Measurements from ENCODE around the gene FZD10. TPM values are rescaled to one million over a fixed set of nuclear protein-coding genes. Genes with fewer than 3 reads are reported as not detected.

Gene FZD10
- total and polyA plus RNA-seq, 2 of the 13 experiments (the other 11 are each of a cell fraction or from before 2014, with no cell fraction given): not detected

- no peak overlapping the region for H2AFZ ChIP-seq (ENCODE audit: low read length)
- no peak for FAIRE-seq
- no peaks in the 10 kb centered on the region for H3K36me3 ChIP-seq (replicated peaks in 1 of 2; ENCODE audit: control insufficient read depth in 1 of 2, insufficient read depth in 2 of 2, low read length in 2 of 2)
- ATAC-seq: no peak
- no peaks in the 10 kb centered on the region for H3K79me2 ChIP-seq (ENCODE audit: insufficient read depth, low read length)
- DNase-seq (ENCODE audit: low spot score): no peak
- no peak overlapping the region for H3K9ac ChIP-seq (ENCODE audit: insufficient read depth, low read depth, low read length)
- ChIA-PET CTCF (ENCODE audit: low intra/inter-chr PET ratio, low total read pairs) (no interaction called here), POLR2A (no interaction called here)
- H4K20me1 ChIP-seq (ENCODE audit: insufficient read depth, low read length): no peaks in the 10 kb centered on the region
- WGBS (ENCODE audit: low lambda C conversion rate): 28% methylated on average over 9 of the region's 9 CpGs
- no peaks in the 10 kb centered on the region for H3K4me1 ChIP-seq (ENCODE audit: insufficient read depth, low read length)
- intact Hi-C loops (cut with micrococcal nuclease; ENCODE audit: unreplicated experiment) (no loop called here), in situ Hi-C loops (cut with HindIII; ENCODE audit: extremely low pct_ligation_motif_present, low pct_unique_long_range_greater_than_20kb) (no loop called here)
- no peak overlapping the region for H3K4me3 ChIP-seq (replicated peaks in 1 of 3; ENCODE audit: insufficient read depth in 1 of 3, low read depth in 2 of 3, low read length in 3 of 3)
- no TSS peak for BruUV-seq (replicated peaks)
- no peaks in the 10 kb centered on the region for H3K9me3 ChIP-seq (ENCODE audit: low read length)
- H3K27me3 ChIP-seq (ENCODE audit: control insufficient read depth in 1 of 2, insufficient read depth in 2 of 2, low read length in 2 of 2): peaks cover 0 to 23% of the 10 kb centered on the region in 2 experiments; a peak in 2 of 5 replicates
- H3K27ac ChIP-seq (ENCODE audit: extremely low read length, insufficient read depth, low read length): no peak overlapping the region
- H3K4me2 ChIP-seq (ENCODE audit: low read depth, low read length): no peak overlapping the region
- no peak for TF ChIP-seq ZNF496 (CRISPR knock-in tag; IDR thresholded peaks at IDR 0.05; ENCODE audit: insufficient replicate concordance)
- no peak for TF ChIP-seq E2F5 (CRISPR knock-in tag; conservative IDR thresholded peaks at IDR 0.05)
- TF ChIP-seq ZNF460 (CRISPR knock-in tag; IDR thresholded peaks at IDR 0.05; ENCODE audit: borderline replicate concordance): no peak
- no peak for TF ChIP-seq MLX (CRISPR knock-in tag; IDR thresholded peaks at IDR 0.05)
- no peak for TF ChIP-seq KDM5B (CRISPR knock-in tag; IDR thresholded peaks at IDR 0.05; ENCODE audit: borderline replicate concordance)
- no peak for TF ChIP-seq RBAK (CRISPR knock-in tag; IDR thresholded peaks at IDR 0.05)
- no peak for TF ChIP-seq ZNF781 (CRISPR knock-in tag; IDR thresholded peaks at IDR 0.05; ENCODE audit: borderline replicate concordance, not compliant biosample characterization)
- no peak for TF ChIP-seq USF2 (IDR thresholded peaks at IDR 0.05; ENCODE audit: low read depth, low read length)
- no peak for TF ChIP-seq USF2 (CRISPR knock-in tag; IDR thresholded peaks at IDR 0.05; ENCODE audit: borderline replicate concordance)
- TF ChIP-seq SRSF9 (IDR thresholded peaks at IDR 0.05; ENCODE audit: borderline replicate concordance, insufficient read depth, low read depth, low read length, poor library complexity, severe bottlenecking): no peak
- TF ChIP-seq MAF1 (CRISPR knock-in tag; IDR thresholded peaks at IDR 0.05; ENCODE audit: borderline replicate concordance): no peak
- no peak for TF ChIP-seq HOXA7 (CRISPR knock-in tag; IDR thresholded peaks at IDR 0.05)
- TF ChIP-seq ZNF619 (CRISPR knock-in tag; IDR thresholded peaks at IDR 0.05): no peak
- no peak for TF ChIP-seq ZNF503 (CRISPR knock-in tag; IDR thresholded peaks at IDR 0.05)
- TF ChIP-seq PRMT3 (CRISPR knock-in tag; IDR thresholded peaks at IDR 0.05; ENCODE audit: borderline replicate concordance, low read depth): no peak
- TF ChIP-seq MAFF (IDR thresholded peaks at IDR 0.05; ENCODE audit: low read depth, low read length): no peak
- TF ChIP-seq ZNF850 (CRISPR knock-in tag; conservative IDR thresholded peaks at IDR 0.05): no peak
- no peak for TF ChIP-seq FOXA3 (CRISPR knock-in tag; IDR thresholded peaks at IDR 0.05)
- TF ChIP-seq KDM2A (CRISPR knock-in tag; IDR thresholded peaks at IDR 0.05; ENCODE audit: borderline replicate concordance, low read depth): no peak
- no peak for TF ChIP-seq GATAD1 (CRISPR knock-in tag; IDR thresholded peaks at IDR 0.05)
Observed at GRCh38 chr12:130212384-130212989, 50.2 kb downstream of the FZD10 start.

All from HepG2 (cell line).